SK-N-SH (cell line): ENCODE data around the gene PITPNB. TPM values are rescaled to one million over a fixed set of nuclear protein-coding genes. Genes with fewer than 3 reads are reported as not detected.

Source experiments
- CTCF ChIA-PET: fragments of 300-600, 350-600 bp; formaldehyde crosslinking; extraction: SDS; loops from one replicate; lab custom pipeline; 2021; lab: Yijun Ruan, JAX
- POLR2A ChIA-PET: fragments of 350-600 bp; sonication (Branson Sonifier 250); formaldehyde crosslinking; extraction: SDS; loops from one replicate; lab custom pipeline; 2020; ENCODE audit warnings: antibody characterized with exemption, inconsistent platforms; lab: Yijun Ruan, JAX
- DNase-seq: peaks from one replicate; pipeline ENCODE4 v3.0.0; 2012
- H2AFZ ChIP-seq: fragments of 200-600 bp; sonication (generic); 2 replicates; pipeline ENCODE4 v1.8.1; 2016; ENCODE audit warnings: antibody characterized with exemption, mild to moderate bottlenecking, low read depth
- H3F3A ChIP-seq: fragments of 200-600 bp; sonication (generic); replicated peaks from 2 replicates; pipeline ENCODE3; 2016; ENCODE audit warnings: antibody characterized with exemption, mild to moderate bottlenecking; ENCODE audit not compliant: insufficient read depth
- H3K27ac ChIP-seq, 2 experiments: fragments of 200-500 bp in 1 of 2; fragments of 200-600 bp in 1 of 2; sonication (Bioruptor generic) in 1 of 2; sonication (generic), shearing (Covaris generic) in 1 of 2; 2 replicates each; pipeline versions ENCODE4 v1.5.1 to v1.6.1; 2014 to 2016; ENCODE audit warnings: low read depth in 2 of 2, inconsistent platforms in 1 of 2, low read length in 1 of 2, mild to moderate bottlenecking in 1 of 2, mixed read lengths in 1 of 2
- H3K27me3 ChIP-seq: fragments of 200-600 bp; sonication (generic), shearing (Covaris generic); 2 replicates; pipeline ENCODE4 v1.6.1; 2016; ENCODE audit warnings: mixed run types; ENCODE audit not compliant: insufficient read depth
- H3K36me3 ChIP-seq, 2 experiments: fragments of 200-500 bp in 1 of 2; fragments of 200-600 bp in 1 of 2; sonication (Bioruptor generic) in 1 of 2; sonication (generic) in 1 of 2; replicated peaks in 1 of 2; 2 replicates each; pipeline versions ENCODE3 to v1.5.1; 2014 to 2016; ENCODE audit warnings: low read length in 1 of 2, mild to moderate bottlenecking in 1 of 2; ENCODE audit not compliant: insufficient read depth in 2 of 2, control insufficient read depth in 1 of 2
- H3K4me1 ChIP-seq, 2 experiments: fragments of 200-500 bp in 1 of 2; fragments of 200-600 bp in 1 of 2; sonication (Bioruptor generic) in 1 of 2; sonication (generic), shearing (Covaris generic) in 1 of 2; 2 replicates each; pipeline versions ENCODE4 v1.5.1 to v1.6.1; 2014 to 2016; ENCODE audit warnings: low read depth in 1 of 2, low read length in 1 of 2, mixed run types in 1 of 2; ENCODE audit not compliant: insufficient read depth in 2 of 2, control insufficient read depth in 1 of 2
- H3K4me2 ChIP-seq: fragments of 200-600 bp; sonication (generic), shearing (Covaris generic); 2 replicates; pipeline ENCODE4 v1.6.1; 2017; ENCODE audit warnings: mixed run types
- H3K4me3 ChIP-seq, 2 experiments: fragments of 200-500 bp in 1 of 2; fragments of 200-600 bp in 1 of 2; sonication (Bioruptor generic) in 1 of 2; sonication (generic), shearing (Covaris generic) in 1 of 2; 2 replicates each; pipeline versions ENCODE4 v1.5.1 to v1.8.1; 2014 to 2016; ENCODE audit warnings: low read depth in 2 of 2, inconsistent platforms in 1 of 2, low read length in 1 of 2, mild to moderate bottlenecking in 1 of 2, mixed read lengths in 1 of 2, moderate library complexity in 1 of 2
- H3K79me2 ChIP-seq: fragments of 200-600 bp; sonication (generic); 2 replicates; pipeline ENCODE4 v1.8.1; 2017; ENCODE audit warnings: mild to moderate bottlenecking; ENCODE audit not compliant: insufficient read depth
- H3K9ac ChIP-seq: fragments of 200-600 bp; sonication (generic); 2 replicates; pipeline ENCODE4 v1.6.1; 2017; ENCODE audit warnings: mixed run types
- H3K9me2 ChIP-seq: fragments of 200-600 bp; sonication (generic); 2 replicates; pipeline ENCODE4 v1.6.1; 2017; ENCODE audit warnings: mixed run types
- H3K9me3 ChIP-seq: fragments of 200-600 bp; sonication (generic); 2 replicates; pipeline ENCODE4 v1.6.1; 2017; ENCODE audit warnings: mixed run types, mild to moderate bottlenecking, moderate library complexity
- H4K20me1 ChIP-seq: fragments of 200-600 bp; sonication (generic); 2 replicates; pipeline ENCODE4 v1.6.1; 2017; ENCODE audit warnings: mild to moderate bottlenecking, mixed run types; ENCODE audit not compliant: insufficient read depth
- CHD2 ChIP-seq: fragments of 150-350 bp; IDR thresholded peaks from 2 replicates; pipeline ENCODE4 v1.6.1; 2018; ENCODE audit warnings: low read length; ENCODE audit not compliant: partially characterized antibody
- ELF1 ChIP-seq: IDR thresholded peaks from 2 replicates; pipeline ENCODE4 v1.4.0; 2012
- EZH2phosphoT487 ChIP-seq: fragments of 200-600 bp; sonication (generic); IDR thresholded peaks from 2 replicates; pipeline ENCODE4 v1.6.1; 2017; ENCODE audit warnings: low read depth, mixed run types, mild to moderate bottlenecking, antibody characterized with exemption, moderate library complexity, borderline replicate concordance
- FOSL2 ChIP-seq: IDR thresholded peaks from 2 replicates; pipeline ENCODE4 v1.4.0; 2012; ENCODE audit warnings: low read depth, mild to moderate bottlenecking, moderate library complexity, borderline replicate concordance
- FOXM1 ChIP-seq: IDR thresholded peaks from 2 replicates; pipeline ENCODE4 v1.4.0; 2012; ENCODE audit warnings: low read depth, mild to moderate bottlenecking
- IRF3 ChIP-seq: fragments of 150-350 bp; IDR thresholded peaks from 2 replicates; pipeline ENCODE4 v1.6.1; 2016; ENCODE audit warnings: mild to moderate bottlenecking, low read depth, low read length
- JUND ChIP-seq: IDR thresholded peaks from 2 replicates; pipeline ENCODE4 v1.4.0; 2012
- MAX ChIP-seq: IDR thresholded peaks from 2 replicates; pipeline ENCODE4 v1.4.0; 2012; ENCODE audit warnings: low read depth
- MEF2A ChIP-seq: IDR thresholded peaks from 2 replicates; pipeline ENCODE4 v1.4.0; 2012; ENCODE audit warnings: low read depth, borderline replicate concordance
- MXI1 ChIP-seq: IDR thresholded peaks from 2 replicates; pipeline ENCODE4 v1.6.1; 2012; ENCODE audit warnings: mild to moderate bottlenecking, low read depth, low read length, improper control_type of control experiment
- NRF1 ChIP-seq: IDR thresholded peaks from 2 replicates; pipeline ENCODE4 v1.6.1; 2012; ENCODE audit warnings: low read depth, mild to moderate bottlenecking, low read length
- POLR2AphosphoS5 ChIP-seq: IDR thresholded peaks from 2 replicates; pipeline ENCODE4 v1.6.1; 2012; ENCODE audit warnings: low read depth, low read length
- RAD21 ChIP-seq: IDR thresholded peaks from 2 replicates; pipeline ENCODE4 v1.6.1; 2012; ENCODE audit warnings: mild to moderate bottlenecking, low read length
- RCOR1 ChIP-seq: fragments of 150-350 bp; IDR thresholded peaks from 2 replicates; pipeline ENCODE4 v1.6.1; 2017; ENCODE audit warnings: antibody characterized with exemption, low read length
- SMC3 ChIP-seq: IDR thresholded peaks from 2 replicates; pipeline ENCODE4 v1.6.1; 2012; ENCODE audit warnings: low read depth, low read length, improper control_type of control experiment
- USF1 ChIP-seq: IDR thresholded peaks from 2 replicates; pipeline ENCODE4 v1.4.0; 2012; ENCODE audit warnings: low read depth, borderline replicate concordance
- YY1 ChIP-seq: IDR thresholded peaks from 2 replicates; pipeline ENCODE4 v1.4.0; 2012; ENCODE audit warnings: low read depth, mild to moderate bottlenecking
- ZBTB33 ChIP-seq: IDR thresholded peaks from 2 replicates; pipeline ENCODE4 v1.4.0; 2012; ENCODE audit warnings: low read depth, borderline replicate concordance
- WGBS: methylation state at CpG from one replicate; pipeline ENCODE4 v1.1.6; 2017; ENCODE audit warnings: low lambda C conversion rate; 5-methylcytosine and 5-hydroxymethylcytosine counted together
- polyA plus RNA-seq, 3 experiments: library from polyadenylated mRNA; depleted of rRNA; stranded (reverse); fragments of >200 nt; gene quantifications; 2 replicates each; pipeline ENCODE4 v1.2.3, GENCODE V29; 2012
- TF ChIP-seq, protein P1 (sequence below): IDR thresholded peaks from 2 replicates; pipeline ENCODE4 v1.6.1; 2012; ENCODE audit warnings: mild to moderate bottlenecking, low read depth, low read length, moderate library complexity

Gene PITPNB
- polyA plus RNA-seq, 1 of the 3 experiments (the other 2 are of a cell fraction) = 32.3 TPM

GRCh38 chr22:27809700-27810608 lies 109.1 kb downstream of the PITPNB start:
- no peaks in the 10 kb centered on the region for H3F3A ChIP-seq
- TF ChIP-seq MXI1 = no peak
- TF ChIP-seq RAD21 = no peak
- TF ChIP-seq POLR2AphosphoS5 = no peak
- peak; percentile 5; the same call in 1 of the 2 replicates for TF ChIP-seq RCOR1
- no peak for TF ChIP-seq FOSL2
- no peak for TF ChIP-seq USF1
- TF ChIP-seq MAX = no peak
- no peak for TF ChIP-seq SMC3
- TF ChIP-seq, all 33 proteins: peak for 1
- ChIA-PET POLR2A (interaction anchor here (0.5 kb wide), 1 partner anchor 29 kb away, joined by 5 read pairs; no protein-coding TSS in a partner anchor), CTCF (interaction anchor here (0.7 kb wide), 1 partner anchor 15 kb away, joined by 3 read pairs; no protein-coding TSS in a partner anchor)
- H3K9me2 ChIP-seq = no peaks in the 10 kb centered on the region
- no peak overlapping the region for H3K9ac ChIP-seq
- no peaks in the 10 kb centered on the region for H3K27me3 ChIP-seq
- H3K4me2 ChIP-seq = no peak overlapping the region
- H2AFZ ChIP-seq = no peak overlapping the region
- no peak overlapping the region for H3K4me3 ChIP-seq
- H3K79me2 ChIP-seq = no peaks in the 10 kb centered on the region
- no peaks in the 10 kb centered on the region for H4K20me1 ChIP-seq
- H3K9me3 ChIP-seq = no peaks in the 10 kb centered on the region
- 68% methylated on average over 12 of the region's 17 CpGs for WGBS
- H3K27ac ChIP-seq = no peak overlapping the region
- no peaks in the 10 kb centered on the region for H3K36me3 ChIP-seq
- peaks cover 0 to 17% of the 10 kb centered on the region in 2 experiments; a peak in 1 of 4 replicates for H3K4me1 ChIP-seq
- no peak for DNase-seq

DNA sequence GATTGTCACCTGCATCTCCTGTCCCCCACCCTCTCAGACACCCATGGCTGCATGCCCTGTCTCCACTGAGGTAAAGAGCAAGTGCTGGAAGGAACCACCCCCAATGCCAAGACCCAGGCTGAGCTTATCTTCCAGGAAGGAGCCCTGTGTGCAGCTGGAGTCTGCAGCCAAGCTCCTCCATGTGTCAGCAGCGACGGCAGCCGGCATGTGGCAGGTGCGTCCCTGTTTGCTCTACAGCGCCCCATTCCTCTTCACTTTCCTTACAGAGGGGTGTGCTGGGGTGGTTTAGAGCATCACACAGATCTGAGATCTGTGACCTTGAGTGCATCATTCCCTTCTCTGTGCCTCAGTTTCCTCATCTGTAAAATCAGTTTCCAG lies 109.8 kb downstream of the PITPNB start:
- ChIA-PET CTCF (interaction anchor here (1.3 kb wide), 1 partner anchor 24 kb away, joined by 4 read pairs; no protein-coding TSS in a partner anchor), POLR2A (no interaction called here)
- H3K9me3 ChIP-seq = no peaks in the 10 kb centered on the region
- no peak overlapping the region for H3K27ac ChIP-seq
- 78% methylated on average over 5 of the region's 5 CpGs for WGBS
- no peak for DNase-seq
- H3K79me2 ChIP-seq = no peaks in the 10 kb centered on the region
- no peaks in the 10 kb centered on the region for H3F3A ChIP-seq
- no peak overlapping the region for H3K4me2 ChIP-seq
- H3K9ac ChIP-seq = no peak overlapping the region
- peaks cover 0 to 17% of the 10 kb centered on the region in 2 experiments; a peak in 1 of 4 replicates for H3K4me1 ChIP-seq
- no peak overlapping the region for H3K4me3 ChIP-seq
- H2AFZ ChIP-seq = no peak overlapping the region
- no peaks in the 10 kb centered on the region for H3K36me3 ChIP-seq
- H4K20me1 ChIP-seq = no peaks in the 10 kb centered on the region
- H3K27me3 ChIP-seq = no peaks in the 10 kb centered on the region
- no peaks in the 10 kb centered on the region for H3K9me2 ChIP-seq
- TF ChIP-seq, protein P1, sequence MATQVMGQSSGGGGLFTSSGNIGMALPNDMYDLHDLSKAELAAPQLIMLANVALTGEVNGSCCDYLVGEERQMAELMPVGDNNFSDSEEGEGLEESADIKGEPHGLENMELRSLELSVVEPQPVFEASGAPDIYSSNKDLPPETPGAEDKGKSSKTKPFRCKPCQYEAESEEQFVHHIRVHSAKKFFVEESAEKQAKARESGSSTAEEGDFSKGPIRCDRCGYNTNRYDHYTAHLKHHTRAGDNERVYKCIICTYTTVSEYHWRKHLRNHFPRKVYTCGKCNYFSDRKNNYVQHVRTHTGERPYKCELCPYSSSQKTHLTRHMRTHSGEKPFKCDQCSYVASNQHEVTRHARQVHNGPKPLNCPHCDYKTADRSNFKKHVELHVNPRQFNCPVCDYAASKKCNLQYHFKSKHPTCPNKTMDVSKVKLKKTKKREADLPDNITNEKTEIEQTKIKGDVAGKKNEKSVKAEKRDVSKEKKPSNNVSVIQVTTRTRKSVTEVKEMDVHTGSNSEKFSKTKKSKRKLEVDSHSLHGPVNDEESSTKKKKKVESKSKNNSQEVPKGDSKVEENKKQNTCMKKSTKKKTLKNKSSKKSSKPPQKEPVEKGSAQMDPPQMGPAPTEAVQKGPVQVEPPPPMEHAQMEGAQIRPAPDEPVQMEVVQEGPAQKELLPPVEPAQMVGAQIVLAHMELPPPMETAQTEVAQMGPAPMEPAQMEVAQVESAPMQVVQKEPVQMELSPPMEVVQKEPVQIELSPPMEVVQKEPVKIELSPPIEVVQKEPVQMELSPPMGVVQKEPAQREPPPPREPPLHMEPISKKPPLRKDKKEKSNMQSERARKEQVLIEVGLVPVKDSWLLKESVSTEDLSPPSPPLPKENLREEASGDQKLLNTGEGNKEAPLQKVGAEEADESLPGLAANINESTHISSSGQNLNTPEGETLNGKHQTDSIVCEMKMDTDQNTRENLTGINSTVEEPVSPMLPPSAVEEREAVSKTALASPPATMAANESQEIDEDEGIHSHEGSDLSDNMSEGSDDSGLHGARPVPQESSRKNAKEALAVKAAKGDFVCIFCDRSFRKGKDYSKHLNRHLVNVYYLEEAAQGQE = no peak
- TF ChIP-seq MEF2A (no peak), MXI1 (no peak), FOXM1 (no peak), EZH2phosphoT487 (no peak), ZBTB33 (no peak), CHD2 (no peak), YY1 (no peak), NRF1 (no peak), ELF1 (no peak), JUND (no peak), IRF3 (no peak)
